Natural killer cell (primary cell): ENCODE results near the gene HIVEP3. TPM values are rescaled to one million over a fixed set of nuclear protein-coding genes. Genes with fewer than 3 reads are reported as not detected.

Experiments used
- ATAC-seq, 3 donors: fragments of 150-1000 bp in 2 of 3; fragments of 200-7000 bp in 1 of 3; cut with Tn5 transposase; 1 replicate in 1 of 3; 2 replicates in 2 of 3; pipeline ENCODE4 v1.10.0; 2021; ENCODE audit warnings: mild to moderate bottlenecking in 2 of 3, moderate library complexity in 2 of 3
- DNase-seq, 2 donors: peaks; one replicate each; pipeline versions ENCODE4 v3.0.0 to v3.0.0-alpha.2; 2013 to 2021; ENCODE audit warnings: mixed read lengths in 1 of 2
- H3K27ac ChIP-seq: one replicate; pipeline ENCODE4 v1.5.1; 2013; ENCODE audit warnings: mild to moderate bottlenecking, low read length
- H3K27me3 ChIP-seq: one replicate; pipeline ENCODE4 v1.6.1; 2013; ENCODE audit warnings: low read length; ENCODE audit not compliant: control insufficient read depth, insufficient read depth
- H3K36me3 ChIP-seq: one replicate; pipeline ENCODE4 v1.6.1; 2013; ENCODE audit warnings: low read length; ENCODE audit not compliant: control insufficient read depth, insufficient read depth
- H3K4me1 ChIP-seq: one replicate; pipeline ENCODE4 v1.6.1; 2013; ENCODE audit warnings: low read length; ENCODE audit not compliant: control insufficient read depth, insufficient read depth
- H3K4me3 ChIP-seq: one replicate; pipeline ENCODE4 v1.5.1; 2013; ENCODE audit warnings: low read length
- H3K9me3 ChIP-seq: one replicate; pipeline ENCODE4 v1.6.1; 2013; ENCODE audit warnings: low read length; ENCODE audit not compliant: control insufficient read depth, insufficient read depth
- H3K27ac Mint-ChIP-seq, 2 donors: one replicate each; pipeline ENCODE4 v1.8.0; 2022; ENCODE audit warnings: mild to moderate bottlenecking in 2 of 2, mixed read lengths in 2 of 2, moderate library complexity in 1 of 2
- H3K27me3 Mint-ChIP-seq, 2 donors: one replicate each; pipeline ENCODE4 v1.8.0; 2022; ENCODE audit warnings: low read depth in 2 of 2, mixed read lengths in 2 of 2
- H3K36me3 Mint-ChIP-seq: one replicate; pipeline ENCODE4 v1.8.0; 2022; ENCODE audit warnings: mixed read lengths
- H3K4me1 Mint-ChIP-seq, 2 donors: one replicate each; pipeline ENCODE4 v1.8.0; 2022; ENCODE audit warnings: mixed read lengths in 2 of 2
- H3K4me3 Mint-ChIP-seq: one replicate; pipeline ENCODE4 v1.8.0; 2022; ENCODE audit warnings: mild to moderate bottlenecking, moderate library complexity, mixed read lengths
- H3K9me3 Mint-ChIP-seq, 2 donors: one replicate each; pipeline ENCODE4 v1.8.0; 2022; ENCODE audit warnings: mixed read lengths in 2 of 2
- WGBS: methylation state at CpG from one replicate; pipeline ENCODE4 v1.1.7; 2013; ENCODE audit warnings: missing lambda C conversion rate; ENCODE audit not compliant: insufficient coverage; 5-methylcytosine and 5-hydroxymethylcytosine counted together
- intact Hi-C: fragments of 100-400 bp; cut with micrococcal nuclease; formaldehyde crosslinking; loops from one replicate; pipeline ENCODE4 v1.14.2; 2022
- total RNA-seq, 4 donors: library from RNA; stranded (reverse); fragments of 120-200 nt in 1 of 4; gene quantifications; one replicate each; pipeline versions ENCODE4 v1.2.3 to v1.2.4, GENCODE V29; 2013 to 2022
- TF ChIP-seq, protein P1 (sequence below): fragments of 200-600 bp; IDR thresholded peaks from one replicate; pipeline ENCODE4 v1.8.0; 2022; ENCODE audit warnings: antibody characterized with exemption

The HIVEP3 gene
- total RNA-seq, 3 donors from 2014 or later (not counting 1 experiment from before 2014, with no cell fraction given) = 26.2 to 35.2 (median 29.8) TPM

DNA sequence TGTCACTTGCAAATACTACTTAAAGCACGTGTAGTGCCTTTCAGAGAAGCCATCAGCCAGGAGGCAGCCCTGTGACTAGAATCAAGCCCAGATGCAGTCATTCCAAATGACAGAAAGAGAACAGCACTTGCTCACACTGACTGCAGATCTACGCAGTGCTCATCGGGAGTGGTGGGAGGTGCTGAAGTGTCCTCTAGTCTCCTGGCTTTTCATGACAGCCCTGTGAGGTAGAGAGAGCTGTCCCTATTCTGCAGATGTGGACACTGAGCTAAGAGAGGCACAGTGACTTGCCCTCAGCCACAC, 371.9 kb downstream of the HIVEP3 start:
- peaks cover under 1 to 17% of the 10 kb centered on the region in 2 donors for H3K4me1 Mint-ChIP-seq

DNA sequence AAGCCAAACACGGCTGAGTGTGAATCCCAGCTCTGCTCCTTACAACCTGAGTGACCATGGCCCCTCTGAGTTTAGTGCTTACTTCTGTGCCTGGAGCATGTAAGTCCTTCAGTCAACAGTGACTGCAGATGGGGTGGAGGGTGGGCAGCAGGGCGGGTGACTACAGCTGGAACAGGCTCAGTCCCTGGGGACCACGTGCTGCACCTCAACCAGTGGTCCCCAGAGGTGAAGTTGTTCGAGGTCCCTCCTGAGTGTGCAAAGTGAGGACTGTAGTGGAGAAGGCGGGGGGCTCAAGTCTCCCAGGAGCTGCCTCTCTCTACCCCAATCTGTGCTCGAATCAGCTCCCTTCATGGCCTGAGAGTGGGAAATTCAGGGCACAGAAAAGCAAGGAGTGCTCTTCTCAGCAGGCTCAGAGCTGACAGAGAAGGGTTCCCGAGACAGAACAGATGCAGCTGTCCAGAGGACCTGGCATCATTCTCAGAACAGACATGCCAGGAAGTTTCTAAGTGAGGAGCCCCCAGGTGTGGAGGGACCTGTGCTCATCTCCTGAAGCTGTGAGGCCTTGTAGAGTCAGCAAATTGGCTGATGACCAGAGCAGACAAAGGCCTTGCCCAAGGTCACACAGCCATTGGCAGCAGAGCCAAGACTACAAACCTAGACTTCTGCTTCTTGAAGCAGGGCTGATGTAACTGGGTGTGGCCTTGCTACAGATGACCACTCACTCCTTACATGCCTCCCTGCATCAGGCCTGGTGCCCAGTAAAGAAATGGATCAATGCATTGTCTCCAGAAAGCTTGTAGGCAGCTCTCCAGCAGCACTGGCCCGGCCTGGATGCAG, 372.5 kb downstream of the HIVEP3 start:
- Mint-ChIP-seq H3K4me1 (peaks cover 7 to 22% of the 10 kb centered on the region in 2 donors), H3K4me3 (no peak overlapping the region), H3K9me3 (no peaks in the 10 kb centered on the region), H3K27me3 (no peaks in the 10 kb centered on the region), H3K27ac (no peak overlapping the region), H3K36me3 (no peaks in the 10 kb centered on the region)
- Histone ChIP-seq H3K4me1 (peaks cover 3% of the 10 kb centered on the region), H3K27me3 (no peaks in the 10 kb centered on the region), H3K36me3 (no peaks in the 10 kb centered on the region), H3K9me3 (peaks cover 6% of the 10 kb centered on the region), H3K27ac (no peak overlapping the region), H3K4me3 (no peak overlapping the region)
- ATAC-seq = no peak
- DNase-seq = no peak
- WGBS = 91% methylated on average over 8 of the region's 8 CpGs
- intact Hi-C loops = no loop called here
- TF ChIP-seq, protein P1, sequence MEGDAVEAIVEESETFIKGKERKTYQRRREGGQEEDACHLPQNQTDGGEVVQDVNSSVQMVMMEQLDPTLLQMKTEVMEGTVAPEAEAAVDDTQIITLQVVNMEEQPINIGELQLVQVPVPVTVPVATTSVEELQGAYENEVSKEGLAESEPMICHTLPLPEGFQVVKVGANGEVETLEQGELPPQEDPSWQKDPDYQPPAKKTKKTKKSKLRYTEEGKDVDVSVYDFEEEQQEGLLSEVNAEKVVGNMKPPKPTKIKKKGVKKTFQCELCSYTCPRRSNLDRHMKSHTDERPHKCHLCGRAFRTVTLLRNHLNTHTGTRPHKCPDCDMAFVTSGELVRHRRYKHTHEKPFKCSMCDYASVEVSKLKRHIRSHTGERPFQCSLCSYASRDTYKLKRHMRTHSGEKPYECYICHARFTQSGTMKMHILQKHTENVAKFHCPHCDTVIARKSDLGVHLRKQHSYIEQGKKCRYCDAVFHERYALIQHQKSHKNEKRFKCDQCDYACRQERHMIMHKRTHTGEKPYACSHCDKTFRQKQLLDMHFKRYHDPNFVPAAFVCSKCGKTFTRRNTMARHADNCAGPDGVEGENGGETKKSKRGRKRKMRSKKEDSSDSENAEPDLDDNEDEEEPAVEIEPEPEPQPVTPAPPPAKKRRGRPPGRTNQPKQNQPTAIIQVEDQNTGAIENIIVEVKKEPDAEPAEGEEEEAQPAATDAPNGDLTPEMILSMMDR = no peak

More for the DNA sequence above, 371.9 kb downstream of the HIVEP3 start:
- Mint-ChIP-seq H3K27ac (no peak overlapping the region), H3K36me3 (no peaks in the 10 kb centered on the region), H3K27me3 (no peaks in the 10 kb centered on the region), H3K9me3 (peaks cover 2% of the 10 kb centered on the region in 2 donors), H3K4me3 (no peak overlapping the region)
- TF ChIP-seq, protein P1 = no peak
- Histone ChIP-seq H3K9me3 (peaks cover 6% of the 10 kb centered on the region), H3K4me1 (no peaks in the 10 kb centered on the region), H3K27me3 (no peaks in the 10 kb centered on the region), H3K27ac (no peak overlapping the region), H3K4me3 (no peak overlapping the region), H3K36me3 (no peaks in the 10 kb centered on the region)
- intact Hi-C loops = no loop called here
- WGBS = 98% methylated on average over 3 of the region's 3 CpGs
- ATAC-seq = no peak
- DNase-seq = no peak

DNA sequence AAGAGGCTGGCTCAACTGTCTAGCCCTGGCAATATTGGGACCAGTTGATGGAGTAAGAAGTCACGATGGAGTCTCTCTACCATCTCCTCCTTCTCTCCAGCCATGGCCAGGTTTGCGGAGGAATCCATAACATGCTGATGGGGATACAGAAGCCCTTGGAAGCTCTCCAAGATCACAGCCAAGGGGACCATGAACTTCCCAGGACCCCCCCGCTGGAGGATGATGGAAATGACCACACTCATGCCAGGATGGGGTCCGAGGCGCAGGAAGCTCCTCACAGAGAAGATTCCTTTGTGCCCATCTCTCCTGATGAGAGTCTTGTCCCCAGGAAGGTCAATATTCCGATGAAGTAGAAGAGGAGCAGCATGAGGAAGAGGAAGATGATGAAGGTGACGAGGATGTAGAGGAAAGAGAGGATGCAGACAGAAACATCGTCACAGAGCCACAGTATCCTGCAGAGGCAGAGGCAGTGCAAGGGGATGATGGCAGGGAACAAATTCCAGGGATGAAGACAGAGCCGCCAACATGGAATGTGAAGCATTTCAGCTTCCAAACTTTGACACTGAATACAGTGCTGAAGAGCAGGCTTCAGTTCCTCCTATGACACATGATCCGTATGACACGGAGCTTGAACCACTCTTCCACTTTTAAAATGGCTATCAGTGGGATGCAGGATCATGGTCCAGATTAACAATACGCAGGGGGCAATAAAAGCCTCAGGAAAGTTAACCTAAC, 376.4 kb downstream of the HIVEP3 start:
- Mint-ChIP-seq H3K4me3 (no peak overlapping the region), H3K9me3 (no peaks in the 10 kb centered on the region), H3K27ac (no peak overlapping the region), H3K4me1 (peaks cover 25 to 27% of the 10 kb centered on the region in 2 donors), H3K36me3 (no peaks in the 10 kb centered on the region), H3K27me3 (no peaks in the 10 kb centered on the region)
- Histone ChIP-seq H3K36me3 (no peaks in the 10 kb centered on the region), H3K27ac (no peak overlapping the region), H3K4me1 (peaks cover 11% of the 10 kb centered on the region), H3K4me3 (no peak overlapping the region), H3K9me3 (peaks cover 6% of the 10 kb centered on the region), H3K27me3 (no peaks in the 10 kb centered on the region)
- WGBS = 94% methylated on average over 12 of the region's 12 CpGs
- TF ChIP-seq, protein P1 = no peak
- intact Hi-C loops = no loop called here
- ATAC-seq (no peak), DNase-seq (no peak)
